C1 segment of cervical spinal cord (tissue), 14 donors: Measurements from ENCODE around the gene BIN1.

Experiments
- DNase-seq, 14 donors: peaks; one replicate each; lab custom pipeline; 2025; lab: John Stamatoyannopoulos, UW

BIN1 gene

DNA sequence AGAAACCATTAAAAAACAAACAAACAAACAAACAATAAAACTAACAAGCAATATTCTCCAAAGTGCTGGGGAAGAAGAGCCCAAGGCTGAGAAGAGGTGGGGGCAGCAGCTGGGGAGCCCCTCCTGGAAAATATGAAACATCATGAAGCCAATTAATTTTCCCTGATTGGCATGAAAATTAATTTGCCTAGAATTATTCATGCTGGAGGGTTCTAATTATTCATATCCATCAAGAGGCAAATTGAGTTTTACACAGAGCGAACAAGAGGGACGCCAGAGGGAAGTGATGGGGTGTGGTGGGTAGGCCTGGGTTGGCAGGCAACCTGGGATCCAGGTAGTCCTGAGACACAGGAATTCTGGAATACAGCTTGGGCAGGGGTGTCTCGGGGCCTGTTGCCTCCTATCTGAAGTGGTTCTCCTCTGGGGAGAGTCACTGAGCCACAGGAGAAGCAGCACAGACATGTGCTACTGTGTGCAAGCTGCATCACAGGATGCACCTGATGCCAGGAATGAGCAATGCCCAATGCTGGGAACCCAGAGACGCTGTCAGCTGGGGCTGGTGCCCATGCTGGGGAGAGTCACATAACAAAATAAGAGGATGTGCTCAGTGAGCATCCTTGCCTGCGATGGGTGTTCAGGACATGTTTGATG, 107.7 kb downstream of the BIN1 start:
- no peak for DNase-seq

DNA sequence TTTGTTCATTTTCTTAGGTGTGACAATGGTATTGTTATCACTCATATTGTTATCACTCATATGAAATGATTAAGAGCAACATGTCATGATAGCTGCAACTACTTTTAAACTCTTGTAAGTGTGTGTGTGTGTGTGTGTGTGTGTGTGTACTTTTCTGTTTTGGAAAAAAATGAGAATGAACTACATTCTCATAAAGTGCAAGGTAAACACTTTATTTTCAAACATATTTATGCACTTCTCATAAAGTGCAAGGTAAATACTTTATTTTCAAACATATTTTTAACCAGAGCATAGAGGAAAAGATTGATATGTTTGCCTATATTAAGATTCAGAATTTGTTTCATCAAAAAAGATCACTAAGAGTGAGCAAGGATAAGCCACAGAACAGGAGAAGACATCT, 108.5 kb downstream of the BIN1 start:
- DNase-seq: no peak
